ENCODE measurements around the gene BRD8. TPM values are rescaled to one million over a fixed set of nuclear protein-coding genes. Genes with fewer than 3 reads are reported as not detected.
"Not testable (repeated sequence)": the region's sequence is repeated elsewhere in the genome, so short reads cannot be mapped to it uniquely, and the experiment has no call there.

Gene BRD8
- total and polyA plus RNA-seq, 8 donors = 18.1 to 69.7 (median 29.6) TPM

DNA sequence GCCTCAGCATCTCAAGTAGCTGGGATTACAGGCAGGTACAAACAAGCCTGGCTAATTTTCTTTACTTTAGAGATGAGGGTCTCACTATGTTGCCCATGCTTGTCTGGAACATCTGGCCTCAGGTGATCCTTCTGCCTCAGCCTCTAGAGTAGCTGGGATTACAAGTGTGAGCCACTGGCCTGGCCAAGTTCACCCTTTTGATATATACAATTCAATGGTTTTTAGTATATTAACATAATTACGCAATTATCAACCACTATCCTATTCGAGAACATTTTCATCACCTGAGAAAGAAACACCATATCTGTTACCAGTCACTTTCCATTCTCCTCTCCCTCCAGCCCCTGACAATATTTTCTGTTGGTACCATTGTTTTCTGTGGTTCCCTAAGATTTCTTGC, 38.4 kb upstream of the BRD8 start:
- TF ChIP-seq, protein P1, sequence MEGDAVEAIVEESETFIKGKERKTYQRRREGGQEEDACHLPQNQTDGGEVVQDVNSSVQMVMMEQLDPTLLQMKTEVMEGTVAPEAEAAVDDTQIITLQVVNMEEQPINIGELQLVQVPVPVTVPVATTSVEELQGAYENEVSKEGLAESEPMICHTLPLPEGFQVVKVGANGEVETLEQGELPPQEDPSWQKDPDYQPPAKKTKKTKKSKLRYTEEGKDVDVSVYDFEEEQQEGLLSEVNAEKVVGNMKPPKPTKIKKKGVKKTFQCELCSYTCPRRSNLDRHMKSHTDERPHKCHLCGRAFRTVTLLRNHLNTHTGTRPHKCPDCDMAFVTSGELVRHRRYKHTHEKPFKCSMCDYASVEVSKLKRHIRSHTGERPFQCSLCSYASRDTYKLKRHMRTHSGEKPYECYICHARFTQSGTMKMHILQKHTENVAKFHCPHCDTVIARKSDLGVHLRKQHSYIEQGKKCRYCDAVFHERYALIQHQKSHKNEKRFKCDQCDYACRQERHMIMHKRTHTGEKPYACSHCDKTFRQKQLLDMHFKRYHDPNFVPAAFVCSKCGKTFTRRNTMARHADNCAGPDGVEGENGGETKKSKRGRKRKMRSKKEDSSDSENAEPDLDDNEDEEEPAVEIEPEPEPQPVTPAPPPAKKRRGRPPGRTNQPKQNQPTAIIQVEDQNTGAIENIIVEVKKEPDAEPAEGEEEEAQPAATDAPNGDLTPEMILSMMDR (IDR thresholded peaks at IDR 0.05) = no peak
- intact Hi-C loops (cut with DNase I) = no loop called here
- Histone ChIP-seq H3K4me1 (peaks cover 0 to 10% (median 4%) of the 10 kb centered on the region in 3 donors), H3K27me3 (no peaks in the 10 kb centered on the region), H3K27ac (no peak overlapping the region), H3K9me3 (no peaks in the 10 kb centered on the region), H3K4me3 (no peak overlapping the region), H3K36me3 (no peaks in the 10 kb centered on the region)
- FAIRE-seq = no peak
- 76 to 79% methylated on average over 2 of the region's 2 CpGs for WGBS, 2 donors
- no peak for ATAC-seq
- no peak for DNase-seq

DNA sequence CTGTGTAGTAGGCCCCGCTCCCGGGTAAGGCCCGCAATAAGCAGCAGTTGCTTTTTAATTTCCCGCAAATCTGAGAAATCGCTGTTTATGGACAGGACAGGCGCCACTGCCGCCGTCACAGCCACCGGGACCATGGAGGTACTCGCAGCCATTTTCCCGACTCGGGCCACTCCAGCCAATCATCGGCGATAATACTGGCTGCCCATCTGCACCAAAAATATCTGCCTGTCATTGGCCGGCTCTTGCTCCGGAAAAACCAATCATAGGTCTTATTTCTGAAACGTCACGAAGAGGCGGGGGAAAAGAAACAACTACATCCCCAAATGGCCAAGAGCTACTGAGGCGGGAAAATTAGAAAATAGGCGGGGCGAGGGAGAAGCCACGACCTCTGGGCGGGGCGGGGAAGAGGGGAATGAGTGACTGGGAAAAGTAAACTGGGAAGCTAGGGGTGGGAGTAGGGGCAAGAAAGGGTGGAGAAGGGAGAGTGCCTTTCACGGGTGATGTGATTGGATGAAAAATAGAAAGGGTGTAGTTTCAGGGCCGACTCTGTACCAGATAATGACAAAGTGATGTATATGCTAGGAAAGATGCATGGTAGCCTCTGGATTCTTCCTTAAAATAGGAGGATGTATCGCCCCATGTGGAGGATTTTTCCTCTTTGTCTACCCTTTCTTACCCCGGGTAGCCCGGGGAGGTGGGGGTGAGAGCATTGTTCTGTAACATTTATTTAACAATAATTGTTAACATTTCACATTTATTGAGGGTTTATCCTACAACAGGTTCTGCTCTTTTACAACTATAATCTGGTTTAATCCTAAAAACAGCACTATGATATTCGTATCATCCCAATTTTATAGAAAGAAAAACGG, 35.0 kb upstream of the BRD8 start, which contains the start of gene CDC23:
Gene CDC23, minus strand, starts transcription at position 163 of the 869 bp plus-strand sequence. Its CDS starts 11 bp downstream, at position 152.
- TF ChIP-seq, protein P1 (IDR thresholded peaks at IDR 0.05) = no peak
- DNase-seq (peak; percentile 82 to 94 (median 90)), ATAC-seq (peak; percentile 99 to 100 (median 99)), FAIRE-seq (peak; percentile 99)
- Histone ChIP-seq H3K27ac (peak within 1 kb of the TSS in 3 of 4 donors; percentile 31 to 59 (median 44)), H3K4me3 (peak within 1 kb of the TSS; percentile 83 to 98 (median 95)), H3K9me3 (no peaks in the 10 kb centered on the region), H3K4me1 (peaks cover 0 to 12% (median 4%) of the 10 kb centered on the region in 3 donors), H3K27me3 (no peaks in the 10 kb centered on the region), H3K36me3 (no peaks in the 10 kb centered on the region)
- intact Hi-C loops (cut with DNase I) = no loop called here
- 1 to 2% methylated on average over 32 of the region's 32 CpGs for WGBS, 2 donors

DNA sequence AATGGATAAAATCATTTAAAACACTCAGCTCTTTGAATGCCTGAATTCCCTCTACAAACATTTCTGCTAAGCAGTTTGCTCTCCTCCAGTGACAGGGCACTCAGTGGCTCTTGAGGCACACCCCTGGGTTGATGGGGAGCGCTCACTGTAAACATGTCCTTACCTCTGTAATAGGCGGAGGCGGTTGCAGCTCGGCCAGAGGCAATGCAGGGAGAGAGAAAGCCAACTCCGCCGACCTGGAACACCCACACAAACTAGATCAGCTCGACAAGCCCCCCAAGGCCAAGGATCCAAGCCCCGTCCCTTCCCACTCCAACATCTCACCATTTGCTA, 34.4 kb upstream of the BRD8 start:
- intact Hi-C loops (cut with DNase I) = no loop called here
- peak overlapping the region; percentile 83 to 98 (median 95) for H3K4me3 ChIP-seq
- H3K9me3 ChIP-seq = no peaks in the 10 kb centered on the region
- H3K4me1 ChIP-seq = peaks cover 0 to 12% (median 4%) of the 10 kb centered on the region in 3 donors
- peak overlapping the region in 3 of 4 donors; percentile 31 to 59 (median 44) for H3K27ac ChIP-seq
- H3K36me3 ChIP-seq = no peaks in the 10 kb centered on the region
- WGBS, 2 donors = 0 to 1% methylated on average over 8 of the region's 8 CpGs
- FAIRE-seq = no peak
- DNase-seq = peak in 2 of 6 donors; percentile 19 to 58
- TF ChIP-seq, protein P1 (IDR thresholded peaks at IDR 0.05) = no peak
- H3K27me3 ChIP-seq = no peaks in the 10 kb centered on the region
- peak; percentile 21 to 62 (median 24) for ATAC-seq

DNA sequence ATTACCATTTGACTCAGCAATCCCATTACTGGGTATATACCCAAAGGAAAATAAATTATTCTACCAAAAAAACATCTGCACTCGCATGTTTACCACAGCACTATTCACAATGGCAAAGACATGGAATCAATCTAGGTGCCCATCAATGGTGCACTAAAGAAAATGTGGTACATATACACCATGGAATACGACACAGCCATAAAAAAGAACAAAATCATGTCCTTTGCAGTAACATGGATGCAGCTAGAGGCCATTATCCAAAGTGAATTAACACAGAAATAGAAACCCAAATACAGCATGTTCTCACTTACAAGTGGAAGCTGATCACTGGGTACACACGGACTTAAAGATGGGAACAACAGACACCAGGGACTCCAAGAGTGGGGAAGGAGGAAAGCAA, 32.6 kb upstream of the BRD8 start:
- DNase-seq (no peak), FAIRE-seq (no peak), ATAC-seq (no peak)
- Histone ChIP-seq H3K27ac (no peak overlapping the region), H3K4me1 (peaks cover 0 to 12% (median 4%) of the 10 kb centered on the region in 3 donors), H3K27me3 (no peaks in the 10 kb centered on the region), H3K36me3 (peaks cover 0 to 5% (median 0%) of the 10 kb centered on the region in 3 donors), H3K9me3 (no peaks in the 10 kb centered on the region), H3K4me3 (no peak overlapping the region)
- WGBS, 2 donors = 90 to 96% methylated on average over 3 of the region's 3 CpGs
- TF ChIP-seq, protein P1 (IDR thresholded peaks at IDR 0.05) = no peak
- intact Hi-C loops (cut with DNase I) = no loop called here

DNA sequence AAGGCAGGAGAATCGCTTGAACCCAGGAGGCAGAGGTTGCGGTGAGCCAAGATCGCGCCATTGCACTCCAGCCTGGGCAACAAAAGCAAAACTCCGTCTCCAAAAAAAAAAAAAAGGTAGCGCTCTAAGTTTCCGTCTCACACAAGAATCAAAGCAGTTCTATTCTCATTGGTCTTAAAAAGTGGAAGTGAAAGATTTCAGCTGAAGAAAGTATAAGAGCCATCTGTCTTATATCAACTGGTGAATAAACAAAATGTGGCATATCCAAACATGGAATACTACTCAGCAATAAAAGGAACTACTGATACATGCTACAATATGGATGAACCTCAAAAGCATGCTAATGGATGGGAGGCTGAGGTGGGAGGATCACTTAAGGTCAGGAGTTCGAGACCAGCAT, 15.4 kb upstream of the BRD8 start:
- H3K9me3 ChIP-seq; H3K4me1 ChIP-seq; DNase-seq; FAIRE-seq; ATAC-seq; H3K4me3 ChIP-seq; H3K27ac ChIP-seq; intact Hi-C loops (cut with DNase I); H3K27me3 ChIP-seq: not testable (repeated sequence)
- H3K36me3 ChIP-seq = peaks cover 0 to 32% (median 5%) of the 10 kb centered on the region in 3 donors
- WGBS, 2 donors = 88 to 90% methylated on average over 6 to 8 of the region's 8 CpGs

Measured in pancreas (tissue), 10 donors.